Measurements from ENCODE around the gene AR. TPM values are rescaled to one million over a fixed set of nuclear protein-coding genes. Genes with fewer than 3 reads are reported as not detected.

Gene AR
- total RNA-seq, 1 donor from 2014 or later: 5.0 TPM

- peak; percentile 47 for DNase-seq
- Histone ChIP-seq H3K36me3 (no peaks in the 10 kb centered on the region), H3K4me1 (no peaks in the 10 kb centered on the region), H3K27me3 (ENCODE audit: low read depth) (no peaks in the 10 kb centered on the region), H3K9me3 (no peaks in the 10 kb centered on the region), H3K4me3 (no peak overlapping the region), H3K27ac (no peak overlapping the region)
- peak in 1 of 2 donors; percentile 87 for ATAC-seq
- intact Hi-C loops (cut with DNase I): no loop called here
- TF ChIP-seq, protein P1, sequence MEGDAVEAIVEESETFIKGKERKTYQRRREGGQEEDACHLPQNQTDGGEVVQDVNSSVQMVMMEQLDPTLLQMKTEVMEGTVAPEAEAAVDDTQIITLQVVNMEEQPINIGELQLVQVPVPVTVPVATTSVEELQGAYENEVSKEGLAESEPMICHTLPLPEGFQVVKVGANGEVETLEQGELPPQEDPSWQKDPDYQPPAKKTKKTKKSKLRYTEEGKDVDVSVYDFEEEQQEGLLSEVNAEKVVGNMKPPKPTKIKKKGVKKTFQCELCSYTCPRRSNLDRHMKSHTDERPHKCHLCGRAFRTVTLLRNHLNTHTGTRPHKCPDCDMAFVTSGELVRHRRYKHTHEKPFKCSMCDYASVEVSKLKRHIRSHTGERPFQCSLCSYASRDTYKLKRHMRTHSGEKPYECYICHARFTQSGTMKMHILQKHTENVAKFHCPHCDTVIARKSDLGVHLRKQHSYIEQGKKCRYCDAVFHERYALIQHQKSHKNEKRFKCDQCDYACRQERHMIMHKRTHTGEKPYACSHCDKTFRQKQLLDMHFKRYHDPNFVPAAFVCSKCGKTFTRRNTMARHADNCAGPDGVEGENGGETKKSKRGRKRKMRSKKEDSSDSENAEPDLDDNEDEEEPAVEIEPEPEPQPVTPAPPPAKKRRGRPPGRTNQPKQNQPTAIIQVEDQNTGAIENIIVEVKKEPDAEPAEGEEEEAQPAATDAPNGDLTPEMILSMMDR (IDR thresholded peaks at IDR 0.05): peak; percentile 71
Observed at GRCh38 chrX:67555578-67556203, 11.9 kb downstream of the AR start.

- TF ChIP-seq, protein P1 (IDR thresholded peaks at IDR 0.05): no peak
Observed at GRCh38 chrX:67558267-67558666, 14.4 kb downstream of the AR start.

DNA sequence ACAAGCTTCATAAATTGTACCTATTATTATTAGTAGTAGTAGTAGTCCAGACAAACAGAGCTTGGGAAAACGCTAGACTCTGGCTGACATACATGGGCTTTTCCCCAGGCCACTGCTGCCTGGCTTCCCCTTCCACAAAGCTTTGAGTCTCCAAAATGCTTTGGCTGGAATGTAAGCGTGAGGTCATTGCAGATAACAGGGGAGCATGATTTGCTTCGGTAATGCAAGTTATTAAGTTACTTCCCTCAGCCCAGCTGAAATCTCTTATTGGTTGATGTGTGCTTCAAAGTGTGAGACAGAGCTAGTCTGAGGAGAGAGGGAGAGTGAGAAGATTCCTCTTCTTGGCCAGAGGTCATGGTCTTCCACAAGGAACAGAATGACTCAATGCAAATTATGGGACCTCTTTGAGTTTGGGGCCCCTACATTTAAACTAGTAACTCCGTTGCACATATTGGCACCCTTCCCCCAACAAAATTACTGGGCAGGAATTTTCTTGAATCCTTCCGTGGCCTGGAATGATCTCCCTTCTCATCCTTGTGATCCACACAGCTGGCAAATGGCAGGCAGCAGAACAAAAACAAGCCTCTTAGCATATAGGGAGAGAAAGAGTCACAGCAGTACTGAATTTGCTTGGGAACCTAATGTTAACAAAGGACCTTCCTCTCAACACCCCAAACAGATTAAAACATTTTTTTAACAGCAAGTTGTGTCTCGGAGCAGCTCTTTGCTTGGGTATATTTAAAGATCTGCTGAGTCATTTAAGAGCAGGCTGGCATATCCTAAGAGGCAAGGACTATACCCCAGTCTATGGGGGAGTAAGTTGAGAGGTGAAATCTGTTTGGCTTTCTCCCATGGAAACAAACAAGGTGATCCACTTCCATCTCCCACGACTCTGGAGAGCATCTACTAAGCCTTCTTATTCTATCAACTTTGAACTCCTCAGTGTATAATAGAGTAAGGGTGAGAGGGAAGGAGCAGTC is 19.9 kb downstream of the AR start:
- Histone ChIP-seq H3K4me3 (no peak overlapping the region), H3K27me3 (ENCODE audit: low read depth) (no peaks in the 10 kb centered on the region), H3K36me3 (no peaks in the 10 kb centered on the region), H3K4me1 (no peaks in the 10 kb centered on the region), H3K27ac (no peak overlapping the region), H3K9me3 (no peaks in the 10 kb centered on the region)
- ATAC-seq: no peak
- no peak for DNase-seq
- TF ChIP-seq, protein P1 (IDR thresholded peaks at IDR 0.05): no peak
- intact Hi-C loops (cut with DNase I): no loop called here

More at GRCh38 chrX:67558267-67558666, 14.4 kb downstream of the AR start:
- Histone ChIP-seq H3K4me3 (no peak overlapping the region), H3K4me1 (no peaks in the 10 kb centered on the region), H3K9me3 (no peaks in the 10 kb centered on the region), H3K27me3 (ENCODE audit: low read depth) (no peaks in the 10 kb centered on the region), H3K27ac (no peak overlapping the region), H3K36me3 (no peaks in the 10 kb centered on the region)
- DNase-seq (no peak), ATAC-seq (peak in 1 of 2 donors; percentile 31)
- intact Hi-C loops (cut with DNase I): no loop called here

- no peaks in the 10 kb centered on the region for H3K27me3 ChIP-seq (ENCODE audit: low read depth)
- H3K36me3 ChIP-seq: no peaks in the 10 kb centered on the region
- no peak overlapping the region for H3K27ac ChIP-seq
- H3K4me1 ChIP-seq: no peaks in the 10 kb centered on the region
- H3K9me3 ChIP-seq: no peaks in the 10 kb centered on the region
- DNase-seq (no peak), ATAC-seq (no peak)
- intact Hi-C loops (cut with DNase I): no loop called here
- H3K4me3 ChIP-seq: no peak overlapping the region
- TF ChIP-seq, protein P1 (IDR thresholded peaks at IDR 0.05): no peak
Observed at GRCh38 chrX:67564475-67564874, 20.7 kb downstream of the AR start.

DNA sequence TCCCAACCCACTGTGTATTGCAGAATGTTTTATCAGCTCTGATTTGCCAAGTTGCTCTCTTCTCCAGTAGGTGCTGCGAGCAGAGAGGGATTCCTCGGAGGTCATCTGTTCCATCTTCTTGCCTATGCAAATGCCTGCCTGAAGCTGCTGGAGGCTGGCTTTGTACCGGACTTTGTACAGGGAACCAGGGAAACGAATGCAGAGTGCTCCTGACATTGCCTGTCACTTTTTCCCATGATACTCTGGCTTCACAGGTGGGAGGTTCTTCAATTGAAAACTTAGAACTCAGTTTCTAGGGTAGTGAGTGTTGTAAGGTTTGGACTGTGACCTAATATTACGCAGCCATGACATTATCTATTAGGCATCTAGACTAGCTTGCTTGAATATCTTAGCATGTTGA is 24.9 kb downstream of the AR start:
- Histone ChIP-seq H3K4me3 (no peak overlapping the region), H3K27me3 (ENCODE audit: low read depth) (no peaks in the 10 kb centered on the region), H3K36me3 (no peaks in the 10 kb centered on the region), H3K27ac (no peak overlapping the region), H3K9me3 (no peaks in the 10 kb centered on the region), H3K4me1 (no peaks in the 10 kb centered on the region)
- intact Hi-C loops (cut with DNase I): no loop called here
- no peak for ATAC-seq
- TF ChIP-seq, protein P1 (IDR thresholded peaks at IDR 0.05): no peak
- no peak for DNase-seq
